K562 (cell line): ENCODE data around the gene FADS1. TPM values are rescaled to one million over a fixed set of nuclear protein-coding genes. Genes with fewer than 3 reads are reported as not detected.

Experiments
- CEBPG ChIP-seq, 3 experiments: fragments of 200-800 bp in 1 of 3; sonication (Bioruptor generic) in 1 of 3; sonication (generic) in 1 of 3; formaldehyde crosslinking in 1 of 3; IDR thresholded peaks in 2 of 3; conservative IDR thresholded peaks in 1 of 3; 2 replicates each; pipeline versions ENCODE4 v1.6.1 to v1.8.0; 2016 to 2022; ENCODE audit warnings: missing compliant biosample characterization in 2 of 3, missing genetic modification characterization in 2 of 3, mild to moderate bottlenecking in 1 of 3, missing genetic modification reagents in 1 of 3
- CHAMP1 ChIP-seq: fragments of 450-650 bp; IDR thresholded peaks from 2 replicates; pipeline ENCODE4 v1.6.1; 2016; ENCODE audit warnings: mild to moderate bottlenecking
- CREB3L1 ChIP-seq: fragments of 450-650 bp; IDR thresholded peaks from 2 replicates; pipeline ENCODE4 v1.6.1; 2014; ENCODE audit warnings: low read depth, mild to moderate bottlenecking, moderate library complexity, borderline replicate concordance
- FOSL1 ChIP-seq: fragments of 200-800 bp; sonication (Bioruptor generic); conservative IDR thresholded peaks from 2 replicates; pipeline ENCODE4 v1.6.1; 2016; ENCODE audit warnings: missing genetic modification characterization, missing compliant biosample characterization
- HMG20B ChIP-seq: fragments of 250-450 bp; sonication (Bioruptor Pico); IDR thresholded peaks from 2 replicates; pipeline ENCODE4 v1.5.0; 2021; ENCODE audit warnings: mild to moderate bottlenecking
- JUN ChIP-seq, 2 experiments: sonication (generic) in 1 of 2; formaldehyde crosslinking in 1 of 2; IDR thresholded peaks; 2 replicates each; pipeline versions ENCODE4 v1.6.1 to v1.8.0; 2012 to 2022; ENCODE audit warnings: borderline replicate concordance in 2 of 2, mild to moderate bottlenecking in 2 of 2, improper control_type of control experiment in 1 of 2, low read depth in 1 of 2, low read length in 1 of 2, missing genetic modification reagents in 1 of 2
- LARP7 ChIP-seq: fragments of 450-650 bp; IDR thresholded peaks from 2 replicates; pipeline ENCODE4 v1.6.1; 2016
- PATZ1 ChIP-seq: fragments of 250-450 bp; sonication (Bioruptor Pico); IDR thresholded peaks from 2 replicates; pipeline ENCODE4 v1.5.0; 2020; ENCODE audit warnings: mild to moderate bottlenecking, borderline replicate concordance
- SMAD4 ChIP-seq: fragments of 250-450 bp; sonication (Bioruptor Pico); conservative IDR thresholded peaks from 2 replicates; pipeline ENCODE4 v1.8.0; 2021; ENCODE audit warnings: inconsistent platforms, mild to moderate bottlenecking, moderate library complexity
- ZNF407 ChIP-seq: fragments of 450-650 bp; IDR thresholded peaks from 2 replicates; pipeline ENCODE4 v1.6.1; 2016; ENCODE audit warnings: low read depth
- polyA plus RNA-seq, 8 experiments: library from polyadenylated mRNA; depleted of rRNA in 4 of 8; stranded (reverse) in 5 of 8; unstranded in 3 of 8; fragments of >200 nt; fragmentation: Nextera tagmentation in 2 of 8; fragmentation: Illumina TruSeq in 1 of 8; extraction: Ambion mirVana in 2 of 8; extraction: Trizol in 1 of 8; gene quantifications; 2 replicates each; pipeline versions ENCODE4 v1.2.1 to v1.2.3, GENCODE V29; 2011 to 2014; ENCODE audit warnings: inconsistent platforms in 1 of 8, missing spikeins in 1 of 8
- total RNA-seq, 7 experiments: library from RNA; depleted of rRNA in 6 of 7; stranded (reverse); fragments of >200 nt in 6 of 7; fragmentation: Illumina TruSeq in 2 of 7; extraction: Trizol in 2 of 7; gene quantifications; 2 replicates each; pipeline versions ENCODE4 v1.2.1 to v1.2.3, GENCODE V29; 2011 to 2021; ENCODE audit warnings: low replicate concordance in 1 of 7

Gene FADS1
- total and polyA plus RNA-seq, 9 of the 15 experiments (the other 6 are each of a cell fraction or from before 2014, with no cell fraction given), result 110 to 864 (median 364) TPM

GRCh38 chr11:61816736-61817455, at the start of gene FADS1 (continued):
- TF ChIP-seq HMG20B, result no peak
- no peak for TF ChIP-seq ZNF407
- 0 out of 2 replicates have a peak, but pooled peaks have one; percentile 9 for TF ChIP-seq FOSL1 (tag)
- no peak for TF ChIP-seq CHAMP1
- TF ChIP-seq SMAD4 (CRISPR knock-in tag), result peak; percentile 93
- TF ChIP-seq CREB3L1, result peak; percentile 77; the same call in 1 of the 2 replicates
- TF ChIP-seq PATZ1, result no peak
- TF ChIP-seq CEBPG (CRISPR knock-in tag; IDR thresholded peaks at IDR 0.05), result peak; percentile 94
- TF ChIP-seq CEBPG (tag; conservative IDR thresholded peaks at IDR 0.05 in 1 of 2, IDR thresholded peaks at IDR 0.05 in 1 of 2), result peak; percentile 77 to 95
- TF ChIP-seq LARP7, result no peak
- peak; percentile 40; the same call in 1 of the 2 replicates for TF ChIP-seq JUN (IDR thresholded peaks at IDR 0.05; ENCODE audit: borderline replicate concordance, low read depth, low read length)
- TF ChIP-seq JUN (CRISPR knock-in tag; IDR thresholded peaks at IDR 0.05; ENCODE audit: borderline replicate concordance), result 0 out of 2 replicates have a peak, but pooled peaks have one; percentile 12
